SH-SY5Y (cell line): ENCODE results near the gene SUPT7L.
A peak's percentile ranks its signal among the peaks of the same experiment; 100 is the strongest.

Experiments used
- GATA2 ChIP-seq: IDR thresholded peaks from 2 replicates; pipeline ENCODE4 v1.6.1; 2011; ENCODE audit warnings: mild to moderate bottlenecking, low read depth, low read length
- GATA3 ChIP-seq: IDR thresholded peaks from 2 replicates; pipeline ENCODE4 v1.6.1; 2011; ENCODE audit warnings: low read depth, mild to moderate bottlenecking, low read length, moderate library complexity

Gene SUPT7L

DNA sequence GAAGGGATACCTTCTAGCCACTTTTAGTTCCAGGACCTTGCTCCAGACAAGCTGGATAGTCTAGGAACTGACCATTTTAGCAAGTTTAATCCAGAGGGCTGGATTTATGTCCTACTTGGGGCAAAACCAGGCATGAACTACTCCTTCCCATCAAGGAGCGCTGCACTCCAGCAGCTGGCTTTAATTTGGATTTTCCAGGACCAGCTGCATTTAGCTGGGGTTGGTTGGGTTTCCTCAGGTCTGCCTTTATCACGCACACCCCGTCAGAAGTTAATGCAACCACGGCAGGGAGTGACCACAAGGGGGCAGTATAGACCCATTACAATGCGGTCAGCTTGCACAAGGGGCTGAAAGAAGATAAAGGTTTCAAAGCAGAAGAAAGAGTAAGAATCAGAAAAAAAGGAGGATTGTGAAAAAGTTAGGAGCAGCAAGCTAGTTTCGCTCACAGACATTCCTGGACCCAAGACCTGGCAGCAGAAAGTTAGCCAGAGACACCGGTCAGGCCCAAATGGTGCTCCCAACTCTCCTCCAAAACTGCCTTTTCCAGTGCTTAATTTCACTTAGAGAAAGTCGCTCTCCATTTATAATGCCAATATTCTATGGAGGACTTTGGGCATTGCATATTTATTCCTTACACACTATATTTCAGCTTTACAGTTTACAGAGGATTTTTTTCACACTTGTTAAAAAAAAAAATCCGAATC, 40.4 kb upstream of the SUPT7L start:
- TF ChIP-seq GATA3 (no peak), GATA2 (peak; percentile 33; the same call in 1 of the 2 replicates)

- TF ChIP-seq GATA2 = no peak
- no peak for TF ChIP-seq GATA3
These were observed 38.9 kb upstream of the SUPT7L start for GRCh38 chr2:27702302-27702701.

DNA sequence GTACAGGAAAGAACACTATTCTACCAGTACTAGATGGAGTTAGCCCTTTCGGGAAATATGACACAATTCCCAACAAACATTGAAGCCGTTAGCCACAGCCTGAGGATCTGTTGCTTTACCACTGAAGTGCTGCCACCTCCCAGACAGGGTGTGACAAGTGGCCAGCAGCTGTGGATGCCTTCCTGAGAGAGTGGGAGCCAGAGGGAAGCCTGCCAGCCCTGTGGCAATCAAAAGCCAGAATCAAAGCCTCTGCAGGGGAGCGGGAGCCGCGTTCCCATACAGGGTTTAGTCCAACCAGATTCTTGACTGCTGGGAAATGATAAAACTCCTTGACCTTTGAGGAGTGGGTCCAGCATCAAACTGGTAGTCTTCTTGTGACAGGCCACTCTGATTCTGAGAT, 38.3 kb upstream of the SUPT7L start:
- TF ChIP-seq GATA2 (no peak), GATA3 (no peak)

DNA sequence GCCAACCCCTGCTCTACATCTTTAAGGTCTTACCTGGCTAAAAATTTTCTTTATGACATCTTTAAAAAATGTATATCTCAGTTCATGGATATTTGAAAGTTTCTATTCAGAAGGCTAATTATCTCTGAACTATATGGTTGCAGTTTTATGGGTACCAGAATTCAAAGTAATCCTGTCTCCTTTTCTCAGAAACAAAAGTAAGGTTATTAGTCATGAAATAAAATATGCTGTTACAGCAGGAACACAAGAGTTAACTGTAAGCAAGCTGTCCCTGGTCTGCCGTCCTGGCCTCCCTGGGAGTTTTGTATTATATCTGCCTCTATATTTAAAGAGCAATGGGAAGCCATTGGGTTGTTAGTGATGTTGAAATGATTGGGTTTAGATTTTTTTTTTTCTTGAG, 34.2 kb upstream of the SUPT7L start:
- TF ChIP-seq GATA3 = no peak
- TF ChIP-seq GATA2 = no peak

GRCh38 chr2:27690052-27690451, 26.6 kb upstream of the SUPT7L start:
- TF ChIP-seq GATA3 = no peak
- TF ChIP-seq GATA2 = no peak

GRCh38 chr2:27689424-27689823, 26.0 kb upstream of the SUPT7L start:
- TF ChIP-seq GATA2 = no peak
- no peak for TF ChIP-seq GATA3

DNA sequence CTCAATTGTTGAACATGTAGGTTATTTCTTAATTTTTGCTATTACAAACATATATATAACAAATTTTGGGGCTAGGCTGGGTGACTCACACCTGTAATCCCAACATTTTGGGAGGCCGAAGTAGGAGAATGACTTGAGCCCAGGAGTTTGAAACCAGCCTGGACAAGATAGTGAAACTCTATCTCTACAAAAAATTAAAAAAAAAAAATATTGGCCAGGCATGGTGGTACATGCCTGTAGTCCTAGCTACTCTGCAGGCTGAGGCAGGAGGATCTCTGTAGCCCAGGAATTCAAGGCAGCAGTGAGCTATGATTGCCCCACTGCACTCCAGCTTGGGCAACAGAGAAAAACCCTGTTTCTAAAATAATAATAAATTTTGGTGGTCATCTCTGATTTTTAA, 23.8 kb upstream of the SUPT7L start:
- TF ChIP-seq GATA2 (no peak), GATA3 (no peak)

DNA sequence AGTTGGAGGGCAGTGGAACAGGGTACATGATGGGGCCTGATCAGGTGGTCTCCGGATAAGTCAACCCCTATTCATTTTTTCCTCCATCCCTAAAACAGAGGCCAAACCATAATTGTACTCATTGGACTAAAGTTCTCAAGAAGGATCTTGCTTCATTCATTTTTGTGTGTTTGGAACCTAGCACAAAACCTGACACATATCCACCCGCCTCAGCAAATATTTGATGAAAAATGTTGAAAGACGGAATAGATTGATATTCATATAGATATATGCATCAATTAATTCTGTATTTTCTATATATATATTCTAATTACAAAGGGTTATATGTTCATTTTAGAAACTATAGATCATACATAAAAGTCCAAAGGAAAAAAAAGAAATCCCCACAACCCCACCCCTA, 22.2 kb upstream of the SUPT7L start:
- TF ChIP-seq GATA2 = no peak
- TF ChIP-seq GATA3 = no peak

DNA sequence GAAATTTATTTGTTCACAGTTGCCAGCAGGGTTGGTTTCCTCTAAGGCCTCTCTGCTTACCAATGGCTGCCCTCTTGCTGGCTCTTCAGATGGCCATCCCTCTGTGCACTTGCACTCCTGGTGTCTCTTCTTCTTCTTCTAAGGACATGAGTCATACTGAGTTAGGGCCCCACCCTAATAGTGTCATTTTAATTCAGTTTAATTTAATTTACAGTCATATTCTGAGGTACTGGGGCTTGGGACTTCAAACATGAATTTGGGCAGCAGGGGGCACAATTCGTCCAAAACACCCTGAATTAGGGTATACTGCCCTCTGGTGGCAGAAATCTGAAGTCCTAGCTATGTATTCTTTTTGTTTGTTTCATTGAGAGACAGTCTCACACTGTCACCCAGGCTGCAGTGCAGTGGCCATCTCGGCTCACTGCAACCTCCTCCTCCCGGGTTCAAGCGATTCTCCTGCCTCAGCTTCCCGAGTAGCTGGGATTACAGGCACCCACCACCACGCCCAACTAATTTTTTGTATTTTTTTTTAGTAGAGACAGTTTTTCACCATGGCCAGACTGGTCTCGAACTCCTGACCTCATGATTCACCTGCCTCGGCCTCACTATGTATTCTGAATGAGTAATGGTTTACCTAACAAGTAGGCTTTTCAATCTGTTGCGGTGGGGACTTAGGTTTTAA, 20.1 kb upstream of the SUPT7L start:
- TF ChIP-seq GATA3 (no peak), GATA2 (no peak)

DNA sequence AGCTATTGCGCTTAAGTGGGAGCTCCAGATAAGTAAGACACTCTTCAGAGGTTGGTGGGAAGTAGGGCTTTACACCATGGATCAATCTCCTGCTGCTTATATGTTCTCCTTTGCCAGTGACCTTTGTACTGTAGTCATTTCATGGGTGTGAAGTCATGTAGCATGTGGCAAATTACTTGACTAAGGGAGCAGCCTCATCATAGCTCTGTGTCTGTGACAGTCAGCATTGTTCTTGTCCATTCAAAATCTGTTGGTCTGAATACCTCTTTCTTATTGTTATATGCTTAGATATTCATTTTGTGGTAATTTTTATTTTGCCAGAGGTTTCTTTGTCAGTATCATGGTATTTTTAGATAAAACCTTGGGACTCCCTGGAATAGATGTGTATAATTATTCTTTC, 18.4 kb upstream of the SUPT7L start:
- TF ChIP-seq GATA2 (no peak), GATA3 (no peak)

- TF ChIP-seq GATA2 (no peak), GATA3 (no peak)
These were observed 17.2 kb upstream of the SUPT7L start for GRCh38 chr2:27680571-27680970.

DNA sequence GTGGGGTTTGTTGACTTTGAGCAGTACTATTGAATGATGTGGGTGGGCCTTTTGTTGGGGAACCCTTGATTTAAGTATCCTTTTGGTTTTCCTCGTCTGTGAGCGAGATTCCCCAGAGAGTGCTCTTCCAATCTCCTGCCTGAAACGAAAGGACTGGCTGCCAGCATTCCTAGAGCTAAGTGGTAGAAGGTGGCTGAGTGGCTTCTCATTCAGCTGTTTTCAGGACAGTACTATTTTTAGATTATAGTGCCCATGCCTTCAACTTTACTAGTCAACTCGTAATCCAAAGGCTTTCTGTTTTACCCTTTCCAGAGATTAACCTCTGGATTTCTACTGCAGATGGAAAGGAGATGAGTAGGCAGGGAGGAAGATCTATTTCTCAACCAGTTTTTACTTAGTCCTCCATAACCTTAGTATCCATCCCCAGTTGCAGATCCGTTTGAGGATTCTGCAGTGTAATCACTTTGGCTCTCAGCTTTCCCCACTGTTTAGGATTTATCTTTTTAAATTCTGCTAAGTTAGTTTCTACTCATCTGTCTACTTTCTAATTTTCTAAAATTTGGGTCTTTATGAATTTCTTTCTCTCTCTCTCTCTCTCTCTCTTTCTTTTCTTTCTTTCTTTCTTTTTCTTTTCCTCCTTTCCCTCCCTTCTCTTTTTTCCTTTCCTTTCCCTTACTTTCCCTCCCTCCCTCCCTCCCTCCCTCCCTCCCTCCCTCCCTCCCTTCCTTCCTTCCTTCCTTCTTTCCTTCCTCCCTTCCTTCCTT, 9.5 kb upstream of the SUPT7L start:
- TF ChIP-seq GATA2 (no peak), GATA3 (no peak)

GRCh38 chr2:27671235-27671634, 7.8 kb upstream of the SUPT7L start:
- TF ChIP-seq GATA3 (no peak), GATA2 (no peak)

DNA sequence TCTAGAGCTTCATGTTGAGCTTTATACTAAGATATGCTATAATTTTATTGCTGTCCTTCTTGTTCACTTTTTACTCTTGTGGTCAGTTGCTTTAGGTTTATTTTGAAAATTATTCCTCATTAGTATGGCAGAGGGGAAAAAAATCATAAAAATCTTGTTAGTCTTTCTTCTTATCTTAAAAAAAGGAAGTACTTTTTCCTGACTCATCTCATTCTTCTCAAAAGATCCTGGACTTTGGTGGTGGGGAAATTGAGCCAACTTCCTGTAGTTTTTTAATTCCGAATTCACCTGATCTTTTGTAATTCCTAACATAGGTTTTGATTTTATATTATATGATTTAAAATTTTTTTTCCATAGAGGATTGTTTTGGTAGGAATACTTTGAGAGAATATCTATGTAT, 4.0 kb upstream of the SUPT7L start:
- no peak for TF ChIP-seq GATA3
- TF ChIP-seq GATA2 = no peak
